Uterine smooth muscle cell (primary cell): ENCODE data around the gene SHLD1. TPM values are rescaled to one million over a fixed set of nuclear protein-coding genes. Genes with fewer than 3 reads are reported as not detected.

Source experiments
- total RNA-seq: library from RNA; depleted of rRNA; stranded (reverse); fragments of >200 nt; gene quantifications from 2 replicates; pipeline ENCODE4 v1.2.3, GENCODE V29; 2014

SHLD1 gene, protein sequence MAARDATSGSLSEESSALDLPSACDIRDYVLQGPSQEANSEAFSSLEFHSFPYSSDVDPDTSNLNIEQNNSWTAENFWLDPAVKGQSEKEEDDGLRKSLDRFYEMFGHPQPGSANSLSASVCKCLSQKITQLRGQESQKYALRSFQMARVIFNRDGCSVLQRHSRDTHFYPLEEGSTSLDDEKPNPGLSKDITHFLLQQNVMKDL
- 1.2 and 1.8 TPM in 2 replicates for total RNA-seq

DNA sequence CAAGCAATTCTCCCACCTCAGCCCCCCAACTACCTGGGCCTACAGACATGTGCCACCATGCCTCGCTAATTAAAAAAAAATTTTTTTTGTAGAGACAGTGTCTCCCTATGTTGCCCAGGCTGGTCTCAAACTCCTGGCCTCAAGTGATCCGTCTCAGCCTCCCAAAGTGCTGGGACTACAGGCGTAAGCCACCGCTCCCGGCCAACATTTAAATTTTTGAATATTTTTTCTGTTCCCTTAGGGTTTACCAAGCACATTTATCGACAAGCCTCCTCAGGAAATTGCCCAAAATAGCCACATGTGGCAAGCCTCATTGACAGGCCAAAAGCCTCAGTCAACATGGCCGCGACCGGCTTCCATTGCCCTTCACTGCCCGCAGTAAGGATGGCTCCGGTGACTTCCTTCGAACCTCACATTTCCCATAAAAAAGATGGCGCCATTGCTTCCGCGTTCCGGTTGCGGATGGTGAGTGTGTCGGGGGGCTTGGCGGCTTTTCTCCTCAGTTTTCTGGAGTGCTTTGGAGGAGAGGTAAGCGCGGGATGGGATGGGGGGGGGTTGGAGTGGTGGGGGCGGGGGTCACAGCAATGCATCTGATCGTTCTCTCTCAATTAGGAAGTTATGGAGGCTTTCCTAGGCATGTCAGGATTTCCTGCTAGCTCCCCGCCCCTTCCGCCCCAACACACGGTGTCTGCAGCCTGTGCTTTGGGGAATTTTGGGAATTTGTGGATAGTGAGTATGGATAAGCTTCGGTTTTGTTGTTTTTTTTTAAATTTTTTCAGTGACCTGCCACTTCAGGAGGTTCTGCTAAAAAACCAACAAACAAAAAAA is at the start of gene SHLD1:
Gene SHLD1, plus strand, starts transcription at position 450 of the 828 bp plus-strand sequence. CDS start 22,465 bp downstream, outside the sequence.

Other genes with a start within 250 kb of the SHLD1 start
- gene GPCPD1, start 139.4 kb upstream of the SHLD1 start, total RNA-seq: 25.1 TPM in 2 replicates
- under 0.01 and 0.11 TPM in 2 replicates for gene CHGB, start 161.1 kb downstream of the SHLD1 start, total RNA-seq
- 7.5 and 14.8 TPM in 2 replicates for gene TRMT6, start 200.1 kb downstream of the SHLD1 start, total RNA-seq
- 9.4 and 30.4 TPM in 2 replicates for gene MCM8, start 200.3 kb downstream of the SHLD1 start, total RNA-seq